Astrocyte (in vitro differentiated cells and primary cell): ENCODE results near the gene ZFAND4.

Experiments used
- EZH2 ChIP-seq: IDR thresholded peaks from 2 replicates; pipeline ENCODE4 v1.6.1; 2012; ENCODE audit warnings: mild to moderate bottlenecking, low read length, inconsistent platforms; ENCODE audit not compliant: insufficient read depth
- TF ChIP-seq, protein P1 (sequence below): IDR thresholded peaks from 2 replicates; pipeline ENCODE4 v1.5.1; 2011; ENCODE audit warnings: low read depth, mild to moderate bottlenecking, inconsistent platforms, low read length, moderate library complexity; ENCODE audit not compliant: insufficient read depth

- TF ChIP-seq, protein P1, sequence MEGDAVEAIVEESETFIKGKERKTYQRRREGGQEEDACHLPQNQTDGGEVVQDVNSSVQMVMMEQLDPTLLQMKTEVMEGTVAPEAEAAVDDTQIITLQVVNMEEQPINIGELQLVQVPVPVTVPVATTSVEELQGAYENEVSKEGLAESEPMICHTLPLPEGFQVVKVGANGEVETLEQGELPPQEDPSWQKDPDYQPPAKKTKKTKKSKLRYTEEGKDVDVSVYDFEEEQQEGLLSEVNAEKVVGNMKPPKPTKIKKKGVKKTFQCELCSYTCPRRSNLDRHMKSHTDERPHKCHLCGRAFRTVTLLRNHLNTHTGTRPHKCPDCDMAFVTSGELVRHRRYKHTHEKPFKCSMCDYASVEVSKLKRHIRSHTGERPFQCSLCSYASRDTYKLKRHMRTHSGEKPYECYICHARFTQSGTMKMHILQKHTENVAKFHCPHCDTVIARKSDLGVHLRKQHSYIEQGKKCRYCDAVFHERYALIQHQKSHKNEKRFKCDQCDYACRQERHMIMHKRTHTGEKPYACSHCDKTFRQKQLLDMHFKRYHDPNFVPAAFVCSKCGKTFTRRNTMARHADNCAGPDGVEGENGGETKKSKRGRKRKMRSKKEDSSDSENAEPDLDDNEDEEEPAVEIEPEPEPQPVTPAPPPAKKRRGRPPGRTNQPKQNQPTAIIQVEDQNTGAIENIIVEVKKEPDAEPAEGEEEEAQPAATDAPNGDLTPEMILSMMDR = no peak
- no peak for TF ChIP-seq EZH2
Measured at GRCh38 chr10:45675388-45675787, 2.8 kb upstream of the ZFAND4 start.
